NCI-H526 treated with DMSO at 0.1 percent for 48 hours (cell line): ENCODE measurements around the gene HNRNPF.
A peak's percentile ranks its signal among the peaks of the same experiment; 100 is the strongest.
"Not testable (repeated sequence)": the region's sequence is repeated elsewhere in the genome, so short reads cannot be mapped to it uniquely, and the experiment has no call there.

ENCODE experiments used
- DNase-seq: peaks from one replicate; lab custom pipeline; 2025; lab: John Stamatoyannopoulos, UW

The HNRNPF gene

GRCh38 chr10:43396928-43397624 is 11.9 kb downstream of the HNRNPF start:
- peak; percentile 69 for DNase-seq

GRCh38 chr10:43396061-43396927 is 12.7 kb downstream of the HNRNPF start:
- DNase-seq, result peak; percentile 41

- no peak for DNase-seq
Observed at GRCh38 chr10:43395571-43396060, 13.4 kb downstream of the HNRNPF start.

- DNase-seq, result no peak
Observed at GRCh38 chr10:43394868-43395267, 14.1 kb downstream of the HNRNPF start.

- no peak for DNase-seq
Observed at GRCh38 chr10:43393606-43394360, 15.2 kb downstream of the HNRNPF start.

- not testable (repeated sequence) for DNase-seq
Observed at GRCh38 chr10:43393186-43393585, 15.8 kb downstream of the HNRNPF start.

GRCh38 chr10:43392748-43393147 is 16.2 kb downstream of the HNRNPF start:
- no peak for DNase-seq

- no peak for DNase-seq
Observed at GRCh38 chr10:43391496-43391895, 17.5 kb downstream of the HNRNPF start.

- DNase-seq, result no peak
Observed at GRCh38 chr10:43390759-43391158, 18.2 kb downstream of the HNRNPF start.

GRCh38 chr10:43390333-43390732 is 18.7 kb downstream of the HNRNPF start:
- no peak for DNase-seq

- DNase-seq, result no peak
Observed at GRCh38 chr10:43389867-43390266, 19.1 kb downstream of the HNRNPF start.

- DNase-seq, result no peak
Observed at GRCh38 chr10:43387678-43388032, 21.3 kb downstream of the HNRNPF start.

GRCh38 chr10:43386981-43387677 is 21.9 kb downstream of the HNRNPF start:
- no peak for DNase-seq

GRCh38 chr10:43386549-43386948 is 22.4 kb downstream of the HNRNPF start:
- no peak for DNase-seq

- DNase-seq, result no peak
Observed at GRCh38 chr10:43385412-43386004, 23.5 kb downstream of the HNRNPF start.

GRCh38 chr10:43384252-43385221 is 24.4 kb downstream of the HNRNPF start:
- no peak for DNase-seq

- no peak for DNase-seq
Observed at GRCh38 chr10:43383204-43383971, 25.6 kb downstream of the HNRNPF start.

GRCh38 chr10:43380610-43381222 is 28.3 kb downstream of the HNRNPF start:
- DNase-seq, result no peak

- no peak for DNase-seq
Observed at GRCh38 chr10:43377424-43377883, 31.5 kb downstream of the HNRNPF start.
